HG02981 (cell line): ENCODE measurements around the gene FAM131B.
A peak's percentile ranks its signal among the peaks of the same experiment; 100 is the strongest.
"Not testable (repeated sequence)": the region's sequence is repeated elsewhere in the genome, so short reads cannot be mapped to it uniquely, and the experiment has no call there.

ENCODE experiments used
- ATAC-seq: cut with Tn5 transposase; IDR thresholded peaks from one replicate; pipeline ENCODE4 v1.9.1; 2021; ENCODE audit warnings: mild to moderate bottlenecking, moderate library complexity; ENCODE audit not compliant: unreplicated experiment

The FAM131B gene

DNA sequence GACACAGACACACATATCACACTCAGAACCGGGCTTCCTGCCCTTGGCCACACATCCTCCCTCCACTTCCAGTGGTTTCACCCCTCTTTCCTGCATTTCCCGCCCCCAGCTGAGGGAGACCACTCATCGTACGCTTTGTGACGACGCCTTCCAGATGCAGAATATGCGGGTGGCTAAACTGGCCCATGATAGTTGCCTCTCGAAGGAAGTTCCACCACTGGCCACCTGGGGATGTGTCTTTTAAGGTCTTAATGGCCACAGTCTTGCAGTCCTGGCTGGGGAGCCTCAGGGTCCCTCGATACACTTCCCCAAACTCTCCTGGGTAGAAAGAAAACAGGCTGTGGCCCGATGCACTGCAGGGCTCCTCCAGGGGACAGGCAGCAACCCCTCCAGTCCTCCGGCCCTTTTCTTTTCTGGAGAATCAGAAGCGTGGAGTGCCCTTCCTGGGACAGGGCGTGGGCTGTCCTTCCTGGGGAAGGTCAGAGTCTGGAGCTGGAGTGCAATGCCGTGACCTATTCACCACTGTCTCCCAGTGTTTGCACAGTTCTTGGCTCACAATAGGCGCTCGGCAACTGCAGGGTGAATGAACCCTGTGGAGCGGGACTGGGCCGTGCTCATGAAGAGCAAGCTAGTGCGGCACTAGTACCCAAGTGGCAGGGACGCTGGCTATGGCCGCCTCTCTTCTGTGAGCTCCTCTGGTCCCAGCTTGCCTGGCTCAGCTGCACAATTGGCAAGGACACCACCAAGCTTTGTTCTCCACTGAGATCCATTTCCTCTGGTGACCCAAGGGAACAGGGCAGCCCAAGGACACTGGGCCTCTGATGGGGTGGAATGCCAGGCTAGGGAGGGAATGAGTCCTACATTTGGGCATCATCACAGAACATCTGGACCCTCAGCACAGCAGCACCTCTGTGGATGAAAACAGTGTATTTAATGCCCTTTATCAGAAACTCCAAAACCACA is 33.0 kb upstream of the FAM131B start:
- ATAC-seq = peak; percentile 49

DNA sequence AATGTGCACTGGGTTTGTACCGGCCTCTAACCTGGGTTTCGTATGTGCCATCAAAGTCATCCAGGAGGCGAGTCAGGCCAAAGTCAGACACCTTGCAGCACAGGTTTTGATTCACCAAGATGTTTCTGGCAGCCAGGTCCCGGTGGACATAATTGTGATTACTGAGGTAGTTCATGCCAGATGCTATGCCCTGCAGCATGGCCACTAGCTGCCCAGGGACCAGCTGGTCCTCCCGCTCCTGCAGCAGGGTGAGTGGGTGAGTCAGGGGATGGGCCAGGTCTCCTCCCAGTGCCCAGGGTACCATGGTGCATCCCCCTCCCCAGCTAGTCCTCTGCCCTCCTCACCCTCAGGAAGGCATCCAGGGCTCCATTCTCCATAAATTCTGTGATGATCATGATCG is 32.3 kb upstream of the FAM131B start:
- no peak for ATAC-seq

DNA sequence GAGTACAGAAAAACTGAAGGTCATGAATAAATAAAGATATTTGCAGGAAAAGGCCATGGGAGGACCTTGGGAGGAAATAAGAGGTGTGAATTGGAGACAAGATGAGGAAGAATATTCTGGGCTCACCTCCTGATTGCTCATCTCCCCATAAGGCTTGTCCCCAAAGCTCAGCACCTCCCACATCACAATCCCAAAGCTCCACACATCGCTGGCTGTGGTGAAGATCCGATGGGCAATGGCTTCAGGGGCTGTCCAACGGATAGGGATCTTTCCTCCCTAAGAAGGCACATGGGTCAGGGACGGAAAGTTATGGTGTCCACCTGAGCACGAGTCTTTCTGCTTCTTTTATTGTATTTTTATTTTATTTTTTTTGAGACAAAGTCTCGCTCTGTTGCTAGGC is 31.6 kb upstream of the FAM131B start:
- no peak for ATAC-seq

DNA sequence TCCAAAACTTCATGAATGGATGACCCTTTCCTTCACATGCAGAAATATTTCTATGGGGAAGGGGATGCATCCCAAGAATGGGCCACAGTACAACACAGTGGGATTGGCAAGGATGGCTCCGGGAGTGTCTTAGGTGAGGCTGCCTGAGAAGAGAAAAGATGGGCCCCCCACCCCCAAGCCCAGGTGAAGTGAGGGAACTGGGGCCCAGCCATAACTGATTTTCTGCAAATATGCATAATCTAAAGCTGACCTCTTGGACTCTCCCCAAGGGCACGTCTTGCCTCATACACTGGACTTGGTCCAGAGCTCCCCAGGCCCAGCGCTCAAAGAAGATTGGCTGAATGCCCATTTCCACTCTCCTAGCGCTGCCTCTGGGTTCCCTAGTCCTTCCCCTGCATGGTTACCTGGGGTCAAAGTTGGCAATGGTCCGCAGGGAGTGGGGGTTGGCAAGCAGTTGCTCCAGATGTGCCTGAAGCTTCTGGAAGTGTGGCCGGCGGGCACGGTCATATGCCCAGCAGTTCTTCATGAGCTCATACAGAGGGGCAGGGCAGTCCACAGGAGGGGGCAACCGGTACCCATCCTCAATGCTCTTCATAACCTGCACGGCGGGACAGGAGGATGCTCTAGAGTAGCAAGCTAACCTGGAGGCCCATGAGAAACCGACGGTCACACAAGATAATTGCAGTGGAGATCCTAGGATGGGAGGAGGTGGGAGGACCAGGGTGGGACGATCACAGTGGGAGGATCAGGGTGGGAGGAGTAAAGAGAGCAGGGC is 30.9 kb upstream of the FAM131B start:
- no peak for ATAC-seq

DNA sequence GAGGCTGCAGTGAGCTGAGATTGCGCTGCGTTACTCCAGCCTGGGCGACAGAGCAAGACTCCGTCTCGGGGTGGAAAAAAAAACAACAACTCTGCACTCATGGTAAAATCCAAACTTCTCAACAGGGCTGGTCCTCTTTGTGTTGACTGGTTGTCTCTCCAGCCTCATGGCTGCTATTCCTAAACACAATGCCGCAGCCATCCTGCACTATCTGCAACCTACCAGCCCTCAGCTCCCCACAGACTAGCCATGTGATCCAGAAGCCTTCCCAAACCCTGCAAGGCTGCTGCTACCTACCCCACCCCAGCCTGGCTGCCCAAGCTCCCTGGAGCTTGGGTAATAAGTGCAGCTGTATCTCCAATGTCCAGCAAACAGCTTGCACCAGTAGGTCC is 30.4 kb upstream of the FAM131B start:
- ATAC-seq = no peak

DNA sequence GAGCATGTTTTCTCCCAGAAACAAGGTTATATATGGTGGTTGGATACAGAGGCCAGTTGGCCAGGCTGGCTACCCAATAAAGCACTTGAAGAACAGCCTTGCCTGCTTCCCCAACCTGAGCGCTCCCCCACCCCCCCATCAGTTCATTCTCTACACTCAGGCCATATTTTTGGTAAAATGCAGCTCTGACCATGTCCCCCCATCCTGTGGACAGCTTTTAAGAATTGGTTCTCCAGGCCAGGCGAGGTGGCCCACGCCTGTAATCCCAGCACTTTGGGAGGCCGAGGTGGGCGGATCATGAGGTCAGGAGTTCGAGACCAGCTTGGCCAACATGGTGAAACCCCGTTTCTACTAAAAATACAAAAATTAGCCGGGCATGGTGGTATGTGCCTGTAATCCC is 29.9 kb upstream of the FAM131B start:
- ATAC-seq = not testable (repeated sequence)

DNA sequence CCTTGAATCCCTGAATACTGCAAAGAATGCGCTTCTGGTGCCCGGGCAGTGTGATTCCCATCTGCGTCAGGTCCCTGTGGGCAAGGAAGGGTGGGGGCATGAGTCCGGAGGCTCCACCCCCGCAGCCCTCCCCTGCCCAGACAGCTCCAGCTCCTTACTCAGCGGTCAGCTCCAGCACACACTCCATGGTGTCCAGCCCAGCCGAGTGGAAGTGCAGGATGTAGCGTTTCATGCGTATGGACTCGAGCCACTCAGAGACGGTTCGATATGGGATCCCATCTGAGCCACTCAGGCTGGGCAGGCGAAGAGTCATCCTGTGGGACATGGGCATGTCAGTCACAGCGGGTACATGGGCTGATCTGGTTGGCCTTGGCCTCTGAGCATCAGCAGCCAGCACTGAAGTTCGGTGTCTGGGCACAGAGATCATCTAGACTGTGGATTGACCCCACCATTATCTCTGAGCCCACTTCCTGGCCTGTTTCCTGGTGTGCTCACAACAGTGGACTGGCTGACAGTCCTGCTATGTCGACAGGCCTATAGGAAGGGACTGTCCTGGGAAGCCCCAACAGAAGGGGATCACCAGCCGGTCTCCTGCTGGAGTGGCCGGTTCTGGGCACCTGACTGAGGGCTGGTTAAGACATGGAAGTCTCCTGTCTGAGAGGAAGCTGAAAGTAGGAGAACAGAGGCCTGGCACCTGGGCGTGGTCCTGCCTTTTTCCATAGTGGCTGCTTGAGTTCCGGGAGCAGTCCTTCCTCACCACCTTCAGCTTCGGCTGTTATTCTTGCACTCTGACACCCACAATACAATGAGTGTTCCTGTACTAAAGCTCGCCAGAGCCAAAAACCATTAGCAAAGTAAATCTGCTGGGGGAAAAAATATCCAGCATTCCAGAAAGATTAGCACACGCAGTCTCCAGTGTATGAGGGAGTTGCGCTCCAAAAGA is 29.2 kb upstream of the FAM131B start:
- no peak for ATAC-seq

DNA sequence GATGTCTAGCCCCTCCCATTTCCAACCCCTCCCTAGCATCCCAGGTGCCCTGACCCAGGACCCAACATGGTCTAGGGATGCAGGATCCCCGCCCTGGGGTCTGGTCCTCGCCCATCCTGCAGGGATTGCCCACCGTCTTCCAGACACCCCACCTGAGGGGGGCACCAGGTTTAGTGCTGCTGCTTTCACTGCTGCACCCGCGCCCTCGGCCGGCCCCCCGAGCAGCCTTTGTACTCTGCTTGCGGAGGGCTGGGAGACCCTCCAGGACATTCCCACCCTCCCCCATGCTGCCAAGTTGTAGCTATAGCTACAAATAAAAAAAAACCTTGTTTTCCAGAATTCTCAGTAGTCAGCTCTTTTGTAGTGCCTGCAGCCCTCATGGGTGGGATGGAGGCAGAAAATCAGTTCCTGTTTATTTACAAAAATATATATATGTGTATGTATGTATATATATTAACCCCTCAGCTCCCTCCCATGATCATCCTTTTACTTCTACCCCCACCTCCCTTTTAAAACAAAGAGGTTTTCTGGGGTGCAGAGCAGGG is 28.3 kb upstream of the FAM131B start:
- ATAC-seq = no peak

DNA sequence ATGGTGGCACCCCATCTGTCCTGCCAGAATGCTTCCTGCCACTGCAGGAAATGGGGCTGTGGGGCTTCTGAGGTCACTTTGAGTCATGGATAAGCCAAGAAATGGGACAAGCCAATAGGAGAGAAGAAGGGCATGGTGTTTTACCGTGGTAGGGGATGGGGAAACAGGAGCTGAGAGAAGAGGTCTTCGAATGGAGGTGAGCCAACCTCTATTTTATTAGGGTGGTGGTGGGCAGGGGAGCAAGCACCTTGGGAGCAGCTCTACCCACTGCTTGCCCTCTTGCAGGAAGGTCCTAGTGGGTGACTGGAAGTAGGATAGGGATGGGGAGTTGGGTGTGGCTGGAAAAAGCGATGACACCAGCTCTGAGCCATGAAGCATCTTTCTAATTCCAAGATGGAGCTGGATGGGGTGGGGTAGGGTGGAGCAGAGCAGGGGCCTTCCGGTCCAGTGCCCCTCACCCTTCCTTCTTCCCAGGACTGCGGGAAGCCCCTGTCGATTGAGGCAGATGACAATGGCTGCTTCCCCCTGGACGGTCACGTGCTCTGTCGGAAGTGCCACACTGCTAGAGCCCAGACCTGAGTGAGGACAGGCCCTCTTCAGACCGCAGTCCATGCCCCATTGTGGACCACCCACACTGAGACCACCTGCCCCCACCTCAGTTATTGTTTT is 27.7 kb upstream of the FAM131B start:
- ATAC-seq = no peak

DNA sequence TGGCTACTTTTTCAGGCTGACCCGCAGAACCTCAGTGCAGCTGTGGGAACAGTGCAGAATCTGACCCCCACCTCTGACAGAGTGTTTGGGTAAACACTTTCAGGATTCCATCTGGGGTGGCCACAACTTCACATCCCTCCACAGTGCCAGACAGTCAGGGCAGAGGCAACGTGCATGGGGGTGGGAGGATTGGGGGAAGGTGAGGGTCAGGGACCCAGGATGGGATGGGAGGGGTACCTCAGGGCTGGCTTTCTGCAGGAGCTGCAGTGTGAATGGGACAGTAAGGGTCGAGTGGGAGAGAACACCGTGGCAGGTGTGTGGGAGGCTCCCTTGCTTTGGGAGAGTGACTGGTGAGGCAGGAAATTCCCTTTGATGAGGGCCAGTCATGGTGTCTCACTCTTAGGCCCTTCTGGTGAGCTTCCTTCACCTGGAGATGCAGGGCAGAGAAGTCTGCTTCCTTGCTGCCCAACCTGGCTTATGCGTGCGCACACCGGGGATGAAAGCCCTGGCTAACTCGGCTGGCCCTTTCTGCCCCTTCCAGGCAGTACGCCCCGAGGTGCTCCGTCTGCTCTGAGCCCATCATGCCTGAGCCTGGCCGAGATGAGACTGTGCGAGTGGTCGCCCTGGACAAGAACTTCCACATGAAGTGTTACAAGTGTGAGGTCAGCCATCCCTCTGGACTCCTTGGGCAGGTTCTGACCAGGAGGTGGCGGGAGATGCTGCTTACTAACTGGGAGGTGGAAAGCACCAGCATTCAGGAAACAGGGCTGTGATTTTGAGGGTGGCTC is 27.0 kb upstream of the FAM131B start:
- no peak for ATAC-seq

DNA sequence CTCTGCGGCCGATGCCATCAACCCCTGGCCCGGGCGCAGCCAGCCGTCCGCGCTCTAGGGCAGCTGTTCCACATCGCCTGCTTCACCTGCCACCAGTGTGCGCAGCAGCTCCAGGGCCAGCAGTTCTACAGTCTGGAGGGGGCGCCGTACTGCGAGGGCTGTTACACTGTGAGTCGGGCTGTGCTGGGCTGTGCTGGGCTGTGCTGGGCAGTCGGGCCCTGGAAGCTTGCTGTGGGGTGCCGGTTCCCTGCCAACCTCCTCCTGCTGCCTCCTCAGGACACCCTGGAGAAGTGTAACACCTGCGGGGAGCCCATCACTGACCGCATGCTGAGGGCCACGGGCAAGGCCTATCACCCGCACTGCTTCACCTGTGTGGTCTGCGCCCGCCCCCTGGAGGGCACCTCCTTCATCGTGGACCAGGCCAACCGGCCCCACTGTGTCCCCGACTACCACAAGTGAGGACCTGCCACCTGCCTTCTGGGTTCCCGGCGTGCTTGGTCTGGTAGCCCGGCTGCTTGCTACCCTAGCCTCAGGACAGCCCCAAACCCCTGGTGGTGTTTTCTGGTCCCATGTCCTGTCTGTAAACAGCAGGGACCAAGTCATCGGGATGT is 26.1 kb upstream of the FAM131B start:
- no peak for ATAC-seq

DNA sequence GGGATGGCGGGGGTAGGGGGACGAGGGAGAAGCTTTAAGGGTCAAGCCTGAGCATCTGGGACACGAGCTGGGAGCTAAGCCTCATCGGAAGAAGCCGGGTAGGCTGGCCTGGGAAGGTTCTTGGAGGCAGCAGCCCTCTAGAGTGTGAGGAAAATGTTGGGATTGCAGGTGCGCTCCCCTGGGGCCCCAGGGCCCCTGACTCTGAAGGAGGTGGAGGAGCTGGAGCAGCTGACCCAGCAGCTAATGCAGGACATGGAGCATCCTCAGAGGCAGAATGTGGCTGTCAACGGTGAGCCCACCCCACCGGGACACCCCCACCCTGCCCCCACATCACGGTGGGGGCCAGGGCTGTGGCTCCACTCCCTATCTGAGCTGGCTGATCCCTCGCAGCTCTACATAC is 25.5 kb upstream of the FAM131B start:
- no peak for ATAC-seq

DNA sequence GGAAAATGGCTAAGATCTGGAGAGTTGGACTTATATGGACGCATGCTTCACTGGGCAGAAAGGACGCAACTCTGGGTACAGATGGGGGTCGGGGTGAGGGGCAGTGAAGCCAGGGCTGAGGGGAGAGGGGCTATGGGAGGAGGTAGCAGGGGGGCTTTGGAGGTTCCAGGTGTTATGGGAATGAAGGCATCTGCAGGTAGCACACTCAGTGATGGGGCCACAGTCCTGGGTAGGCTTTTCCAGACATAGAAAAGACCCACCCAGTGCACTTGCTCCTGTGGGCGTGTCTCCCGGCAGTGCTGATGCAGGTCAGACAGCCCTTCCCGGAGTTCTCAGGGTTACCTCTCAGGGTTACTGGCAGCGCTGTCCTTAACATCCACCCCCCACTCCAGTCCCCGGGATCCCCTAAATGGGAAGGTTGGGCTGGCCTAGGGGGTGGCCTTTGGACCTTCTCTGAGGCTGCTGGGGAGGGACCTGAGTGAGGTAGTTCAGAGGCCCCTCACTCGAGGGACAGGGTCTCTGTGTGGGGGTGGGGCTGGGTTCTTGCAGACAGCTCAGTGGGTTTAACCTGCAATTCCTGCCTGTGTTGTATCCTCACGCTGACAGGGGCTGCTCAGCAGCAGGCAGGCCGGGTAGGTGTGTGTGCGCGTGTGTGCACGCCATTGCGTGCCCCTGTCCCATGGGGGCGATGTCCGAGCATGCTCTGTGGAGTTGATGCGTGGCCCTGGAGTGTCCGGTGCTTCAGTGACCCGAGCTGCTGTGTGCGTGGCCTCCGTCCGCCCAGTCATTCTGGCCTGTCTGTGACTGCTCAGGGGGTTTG is 24.9 kb upstream of the FAM131B start:
- ATAC-seq = no peak

DNA sequence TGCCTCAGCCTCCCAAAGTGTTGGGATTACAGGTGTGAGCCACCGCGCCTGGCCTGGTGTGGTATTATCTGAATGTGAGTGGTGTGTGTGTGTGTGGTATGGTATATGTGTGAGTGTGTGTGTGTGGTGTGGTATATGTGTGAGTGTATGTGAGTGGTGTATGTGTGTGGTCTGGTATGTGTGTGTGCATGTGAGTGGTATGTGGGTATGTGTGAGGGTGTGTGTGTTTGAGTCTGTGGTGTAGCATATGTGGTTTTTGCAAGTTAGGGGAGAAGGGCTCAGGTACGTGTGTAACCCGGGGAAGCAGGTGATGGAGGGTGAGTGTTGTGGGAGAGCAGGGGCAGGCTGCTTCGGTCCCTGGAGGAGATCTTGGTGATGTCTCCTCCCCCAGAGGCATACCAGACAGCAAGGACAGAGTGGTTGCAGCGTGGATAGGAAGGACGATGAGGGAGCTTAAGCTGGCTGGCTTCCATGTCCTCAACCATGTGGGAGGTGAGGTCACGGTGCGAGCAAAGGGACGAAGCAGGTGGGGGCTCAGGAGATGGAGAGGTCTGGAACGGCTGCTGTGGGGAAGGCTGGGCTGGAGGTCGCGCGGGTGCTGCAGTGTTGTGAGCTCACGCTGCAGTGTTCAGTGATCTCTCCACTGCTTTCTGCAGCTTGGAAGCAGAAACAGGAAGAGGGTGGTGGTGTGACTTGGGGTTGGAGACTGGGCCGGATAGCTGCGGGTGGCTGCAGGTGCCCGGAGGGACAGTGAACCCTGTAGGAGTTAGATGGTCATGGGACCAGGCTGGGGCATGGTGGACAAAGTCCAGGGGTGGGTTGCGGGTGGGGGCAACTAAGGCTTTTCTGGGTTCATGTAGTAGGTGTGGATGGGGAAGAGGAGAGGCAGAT is 23.6 kb upstream of the FAM131B start:
- ATAC-seq = peak; percentile 48

DNA sequence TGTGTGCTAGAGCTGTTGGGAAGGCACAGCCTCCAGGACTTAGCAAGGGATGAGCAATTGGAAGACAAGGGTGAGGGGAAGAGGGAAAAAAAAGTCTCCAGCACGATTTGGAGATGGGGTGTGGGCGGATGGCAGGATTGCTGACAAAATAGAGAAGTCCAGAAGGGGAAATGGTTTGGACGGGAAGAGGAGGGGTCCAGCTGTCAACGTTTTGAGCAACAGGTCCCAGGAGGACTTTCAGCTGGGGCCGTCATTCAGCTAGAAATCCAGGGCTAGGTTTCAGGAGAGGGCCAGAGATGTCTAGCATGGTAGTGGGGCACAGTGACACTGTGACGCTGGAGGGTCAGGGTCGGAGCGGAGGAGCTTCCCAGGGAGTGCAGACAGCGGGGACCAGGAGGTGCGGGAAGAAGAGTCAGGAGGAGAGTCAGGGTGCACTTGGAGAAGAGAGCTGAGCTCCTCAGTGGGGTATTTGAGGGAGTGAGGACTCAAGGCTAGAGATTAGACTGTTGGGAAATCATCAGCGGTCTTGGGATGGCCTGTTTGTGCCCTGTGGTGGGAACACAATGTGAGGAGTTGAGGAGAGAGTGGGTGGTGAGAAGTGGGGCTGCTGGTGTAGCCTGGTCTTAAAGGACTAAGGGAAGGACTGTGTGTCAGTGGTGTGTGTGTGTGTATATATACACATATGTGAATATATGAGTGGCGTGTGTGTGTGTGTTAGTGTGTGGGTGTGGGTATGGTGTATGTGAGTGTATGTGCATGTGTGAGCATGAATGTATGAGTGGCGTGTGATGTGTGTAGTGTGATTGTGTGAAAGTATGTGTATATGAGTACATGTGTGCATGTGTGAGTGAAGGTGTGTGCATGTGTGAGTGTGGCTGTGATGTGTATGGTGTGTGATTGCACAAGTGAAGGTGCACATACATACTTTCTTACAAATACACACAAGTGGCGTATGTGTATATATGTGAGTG is 22.4 kb upstream of the FAM131B start:
- ATAC-seq = no peak

DNA sequence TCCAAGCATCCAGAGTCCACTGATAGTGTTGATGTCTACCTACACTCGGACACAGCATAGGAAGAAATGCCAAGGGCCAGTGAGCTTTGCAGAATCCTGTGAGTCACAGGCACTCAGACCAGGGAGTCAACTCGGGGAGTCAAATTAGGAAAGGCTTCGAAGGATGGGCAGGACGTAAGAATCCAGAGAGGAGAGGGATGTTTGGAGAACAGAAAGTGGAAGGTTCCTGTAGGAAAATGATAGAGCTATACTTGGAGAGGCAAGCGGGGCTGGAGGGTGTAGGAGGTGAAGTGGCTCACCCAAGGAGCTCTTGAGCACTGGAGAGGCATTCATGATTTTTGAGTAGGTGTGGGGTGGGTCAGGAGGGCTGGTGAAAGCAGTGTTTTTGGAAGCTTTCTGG is 21.6 kb upstream of the FAM131B start:
- no peak for ATAC-seq
